Left lung (tissue), 10 donors: Measurements from ENCODE around the gene G3BP2. TPM values are rescaled to one million over a fixed set of nuclear protein-coding genes. Genes with fewer than 3 reads are reported as not detected.
"Not testable (repeated sequence)": the region's sequence is repeated elsewhere in the genome, so short reads cannot be mapped to it uniquely, and the experiment has no call there.

Experiments used
- ATAC-seq: fragments of 200-7000 bp; cut with Tn5 transposase; one replicate; pipeline ENCODE4 v1.9.1; 2020; ENCODE audit warnings: moderate library complexity
- DNase-seq, 4 donors: peaks; one replicate each; pipeline ENCODE4 v3.0.0-alpha.2; 2013 to 2020
- H3K27ac ChIP-seq, 2 donors: fragments of 200-600 bp; sonication (generic) in 1 of 2; one replicate each; pipeline versions ENCODE4 v1.5.0 to v1.8.0; 2020 to 2021
- H3K27me3 ChIP-seq, 2 donors: fragments of 200-600 bp; sonication (generic) in 1 of 2; one replicate each; pipeline versions ENCODE4 v1.5.0 to v1.8.0; 2020 to 2021
- H3K36me3 ChIP-seq, 2 donors: fragments of 200-600 bp; sonication (generic) in 1 of 2; one replicate each; pipeline versions ENCODE4 v1.5.0 to v1.8.0; 2020 to 2021
- H3K4me1 ChIP-seq, 2 donors: fragments of 200-600 bp; one replicate each; pipeline ENCODE4 v1.8.0; 2021
- H3K4me3 ChIP-seq, 2 donors: fragments of 200-600 bp; sonication (generic) in 1 of 2; one replicate each; pipeline versions ENCODE4 v1.5.0 to v1.8.0; 2020 to 2021; ENCODE audit warnings: mild to moderate bottlenecking in 1 of 2
- H3K9me3 ChIP-seq, 2 donors: fragments of 200-600 bp; sonication (generic) in 1 of 2; one replicate each; pipeline versions ENCODE4 v1.5.0 to v1.8.0; 2020 to 2021
- CTCF ChIP-seq, 2 donors: fragments of 200-600 bp; sonication (generic) in 1 of 2; IDR thresholded peaks; one replicate each; pipeline versions ENCODE4 v1.5.0 to v1.8.0; 2021; ENCODE audit warnings: antibody characterized with exemption in 2 of 2
- intact Hi-C, 2 donors: fragments of 100-400 bp; cut with DNase I; formaldehyde crosslinking; loops; one replicate each; pipeline versions ENCODE4 v1.11.2 to v1.14.2; 2022
- polyA plus RNA-seq, 6 donors: library from polyadenylated mRNA; unstranded; fragments of 120-200 nt; gene quantifications; one replicate each; pipeline ENCODE4 v1.2.1, GENCODE V29; 2013; ENCODE audit not compliant: insufficient read length in 6 of 6
- total RNA-seq, 2 donors: library from RNA; stranded (reverse); fragmentation: NEBNext Ultra II Directional; extraction: Animal tissue kit (Norgen Biotek cat#: 25700); gene quantifications; one replicate each; pipeline ENCODE4 v1.2.1, GENCODE V29; 2021
- donor health status: DM: no; HTN: yes; CAD: no.
- donor health status: DM: no; HTN: no; CAD: no.

The G3BP2 gene
- total and polyA plus RNA-seq, 8 donors: 105 to 136 (median 123) TPM

GRCh38 chr4:75673959-75674328, 733 bp upstream of the G3BP2 start:
- no peaks in the 10 kb centered on the region for H3K9me3 ChIP-seq
- H3K27ac ChIP-seq: peak overlapping the region; percentile 97 to 98
- no peak for TF ChIP-seq CTCF (IDR thresholded peaks at IDR 0.05)
- no peaks in the 10 kb centered on the region for H3K36me3 ChIP-seq
- H3K4me3 ChIP-seq: peak overlapping the region; percentile 92 to 99
- peaks cover 11 to 37% of the 10 kb centered on the region in 2 donors for H3K4me1 ChIP-seq
- no peaks in the 10 kb centered on the region for H3K27me3 ChIP-seq
- ATAC-seq: no peak
- intact Hi-C loops: loop anchor here in 1 of 2 donors (10.0 kb wide), 1 partner anchor 51 kb away; the partner anchor contains the start of gene USO1
- peak in 1 of 4 donors; percentile 10 for DNase-seq

- peak overlapping the region; percentile 92 to 99 for H3K4me3 ChIP-seq
- no peaks in the 10 kb centered on the region for H3K27me3 ChIP-seq
- intact Hi-C loops: loop anchor here in 1 of 2 donors (10.0 kb wide), 1 partner anchor 52 kb away; the partner anchor contains the start of gene USO1
- ATAC-seq (peak; percentile 50), DNase-seq (peak; percentile 62 to 91 (median 73))
- no peaks in the 10 kb centered on the region for H3K36me3 ChIP-seq
- no peaks in the 10 kb centered on the region for H3K9me3 ChIP-seq
- peak overlapping the region; percentile 97 to 98 for H3K27ac ChIP-seq
- TF ChIP-seq CTCF (IDR thresholded peaks at IDR 0.05): no peak
- peaks cover 11 to 47% of the 10 kb centered on the region in 2 donors for H3K4me1 ChIP-seq
These were observed 667 bp downstream of the G3BP2 start for GRCh38 chr4:75672461-75673026.

- no peak for TF ChIP-seq CTCF (IDR thresholded peaks at IDR 0.05)
- Histone ChIP-seq H3K4me3 (peak overlapping the region; percentile 92 to 99), H3K4me1 (peaks cover 11 to 48% of the 10 kb centered on the region in 2 donors), H3K27me3 (no peaks in the 10 kb centered on the region), H3K36me3 (no peaks in the 10 kb centered on the region), H3K9me3 (no peaks in the 10 kb centered on the region), H3K27ac (peak overlapping the region; percentile 97 to 98)
- intact Hi-C loops: loop anchor here in 1 of 2 donors (10.0 kb wide), 1 partner anchor 53 kb away; the partner anchor contains the start of gene USO1
- ATAC-seq: no peak
- peak in 2 of 4 donors; percentile 2 to 5 for DNase-seq
These were observed 1.3 kb downstream of the G3BP2 start for GRCh38 chr4:75671802-75672421.

GRCh38 chr4:75668596-75668995, 4.6 kb downstream of the G3BP2 start:
- Histone ChIP-seq H3K36me3 (no peaks in the 10 kb centered on the region), H3K27ac (no peak overlapping the region), H3K27me3 (no peaks in the 10 kb centered on the region), H3K9me3 (no peaks in the 10 kb centered on the region), H3K4me3 (no peak overlapping the region), H3K4me1 (peaks cover 6 to 59% of the 10 kb centered on the region in 2 donors)
- DNase-seq (no peak), ATAC-seq (no peak)
- intact Hi-C loops: no loop called here
- no peak for TF ChIP-seq CTCF (IDR thresholded peaks at IDR 0.05)

- DNase-seq, H3K27me3 ChIP-seq, intact Hi-C loops, H3K9me3 ChIP-seq, H3K27ac ChIP-seq, ATAC-seq, H3K36me3 ChIP-seq, H3K4me3 ChIP-seq: not testable (repeated sequence)
- peaks cover 6 to 59% of the 10 kb centered on the region in 2 donors for H3K4me1 ChIP-seq
These were observed 5.6 kb downstream of the G3BP2 start for GRCh38 chr4:75667636-75668035.
